Tibial artery (tissue), 4 donors: Measurements from ENCODE around the gene SLC29A3.

Experiments
- DNase-seq, 2 donors: peaks; one replicate each; pipeline ENCODE4 v3.0.0-alpha.2; 2019
- H3K27ac ChIP-seq, 2 donors: fragments of 200-600 bp; sonication (generic) in 1 of 2; 1 replicate in 1 of 2; 2 replicates in 1 of 2; pipeline ENCODE4 v1.5.1; 2018 to 2019; ENCODE audit warnings: mild to moderate bottlenecking in 1 of 2
- H3K27me3 ChIP-seq, 2 donors: fragments of 200-600 bp; sonication (generic) in 1 of 2; one replicate each; pipeline versions ENCODE4 v1.5.1 to v1.6.0; 2016 to 2019
- H3K36me3 ChIP-seq, 3 donors: fragments of 200-600 bp; sonication (generic) in 2 of 3; one replicate each; pipeline ENCODE4 v1.5.1; 2016 to 2019; ENCODE audit warnings: mild to moderate bottlenecking in 2 of 3
- H3K4me1 ChIP-seq, 4 donors: fragments of 200-600 bp; sonication (generic) in 2 of 4; 1 replicate in 3 of 4; 2 replicates in 1 of 4; pipeline ENCODE4 v1.5.1; 2016 to 2019
- H3K4me3 ChIP-seq, 2 donors: fragments of 200-600 bp; sonication (generic) in 1 of 2; 1 replicate in 1 of 2; 2 replicates in 1 of 2; pipeline ENCODE4 v1.5.1; 2018 to 2019; ENCODE audit warnings: mild to moderate bottlenecking in 2 of 2
- H3K9me3 ChIP-seq, 3 donors: fragments of 200-600 bp; sonication (generic) in 1 of 3; one replicate each; pipeline ENCODE4 v1.5.1; 2016 to 2019
- CTCF ChIP-seq, 2 experiments: fragments of 200-600 bp in 1 of 2; fragments of 450-650 bp in 1 of 2; IDR thresholded peaks; one replicate each; pipeline ENCODE4 v1.5.1; 2017 to 2019; ENCODE audit warnings: antibody characterized with exemption in 2 of 2, mild to moderate bottlenecking in 1 of 2, moderate library complexity in 1 of 2
- intact Hi-C: fragments of 100-400 bp; cut with DNase I; formaldehyde crosslinking; loops from one replicate; pipeline ENCODE4 v1.15.0; 2023; ENCODE audit warnings: low total_unique reads

Gene SLC29A3

GRCh38 chr10:71281646-71282322 lies 37.3 kb upstream of the SLC29A3 start:
- TF ChIP-seq CTCF (IDR thresholded peaks at IDR 0.05) = no peak
- no peaks in the 10 kb centered on the region for H3K4me1 ChIP-seq
- DNase-seq = no peak
- intact Hi-C loops = no loop called here
- no peak overlapping the region for H3K4me3 ChIP-seq
- peaks cover 0 to 19% (median 11%) of the 10 kb centered on the region in 3 donors for H3K36me3 ChIP-seq
- H3K9me3 ChIP-seq = no peaks in the 10 kb centered on the region
- H3K27ac ChIP-seq = no peak overlapping the region
- H3K27me3 ChIP-seq = no peaks in the 10 kb centered on the region

GRCh38 chr10:71282323-71282680 lies 36.8 kb upstream of the SLC29A3 start:
- Histone ChIP-seq H3K9me3 (no peaks in the 10 kb centered on the region), H3K27ac (no peak overlapping the region), H3K4me3 (no peak overlapping the region), H3K4me1 (no peaks in the 10 kb centered on the region), H3K27me3 (no peaks in the 10 kb centered on the region), H3K36me3 (peaks cover 0 to 24% (median 11%) of the 10 kb centered on the region in 3 donors)
- TF ChIP-seq CTCF (IDR thresholded peaks at IDR 0.05) = no peak
- intact Hi-C loops = no loop called here
- DNase-seq = no peak

DNA sequence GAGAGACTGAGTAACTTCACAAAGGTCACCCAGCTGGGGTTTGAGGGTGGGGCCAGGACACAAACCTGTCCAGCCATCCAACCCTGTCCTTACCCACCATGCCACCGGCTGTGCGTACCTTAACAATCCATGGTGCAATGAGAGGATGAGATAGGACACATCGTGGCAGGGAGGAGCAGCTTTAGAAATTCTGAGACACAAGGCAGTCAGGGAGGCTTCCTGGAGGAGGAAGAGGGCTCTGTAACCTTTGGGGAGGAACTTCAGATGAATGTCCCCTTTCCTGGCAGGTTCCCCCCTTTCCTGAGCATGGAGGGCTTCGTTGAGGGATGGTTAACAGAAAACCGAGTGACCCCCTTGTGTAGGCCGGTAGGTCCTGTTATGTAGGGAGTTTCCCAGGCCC lies 35.6 kb upstream of the SLC29A3 start:
- no peak for TF ChIP-seq CTCF (IDR thresholded peaks at IDR 0.05)
- intact Hi-C loops = no loop called here
- DNase-seq = no peak
- no peaks in the 10 kb centered on the region for H3K27me3 ChIP-seq
- H3K27ac ChIP-seq = no peak overlapping the region
- no peaks in the 10 kb centered on the region for H3K4me1 ChIP-seq
- H3K36me3 ChIP-seq = peaks cover 0 to 33% (median 17%) of the 10 kb centered on the region in 3 donors
- no peak overlapping the region for H3K4me3 ChIP-seq
- H3K9me3 ChIP-seq = no peaks in the 10 kb centered on the region

GRCh38 chr10:71283876-71284275 lies 35.2 kb upstream of the SLC29A3 start:
- no peak for DNase-seq
- no peak overlapping the region for H3K27ac ChIP-seq
- intact Hi-C loops = loop anchor here (2.0 kb wide), 1 partner anchor 359 kb away; no protein-coding TSS in a partner anchor

GRCh38 chr10:71284544-71285179 lies 34.4 kb upstream of the SLC29A3 start:
- intact Hi-C loops = loop anchor here (2.0 kb wide), 1 partner anchor 360 kb away; no protein-coding TSS in a partner anchor
- peaks cover 0 to 41% (median 17%) of the 10 kb centered on the region in 3 donors for H3K36me3 ChIP-seq
- TF ChIP-seq CTCF (IDR thresholded peaks at IDR 0.05) = no peak
- H3K9me3 ChIP-seq = no peaks in the 10 kb centered on the region
- H3K4me1 ChIP-seq = no peaks in the 10 kb centered on the region
- H3K27ac ChIP-seq = no peak overlapping the region
- no peaks in the 10 kb centered on the region for H3K27me3 ChIP-seq
- H3K4me3 ChIP-seq = no peak overlapping the region
- DNase-seq = no peak

More at GRCh38 chr10:71283876-71284275, 35.2 kb upstream of the SLC29A3 start:
- no peak for TF ChIP-seq CTCF (IDR thresholded peaks at IDR 0.05)
- H3K9me3 ChIP-seq = no peaks in the 10 kb centered on the region
- H3K27me3 ChIP-seq = no peaks in the 10 kb centered on the region
- H3K36me3 ChIP-seq = peaks cover 0 to 38% (median 17%) of the 10 kb centered on the region in 3 donors
- H3K4me3 ChIP-seq = no peak overlapping the region
- H3K4me1 ChIP-seq = no peaks in the 10 kb centered on the region
